B cell (primary cell): ENCODE results near the gene FBP1. TPM values are rescaled to one million over a fixed set of nuclear protein-coding genes. Genes with fewer than 3 reads are reported as not detected.

ENCODE experiments used
- ATAC-seq: fragments of 200-7000 bp; cut with Tn5 transposase; one replicate; pipeline ENCODE4 v1.10.0; 2021; ENCODE audit warnings: low read depth, mild to moderate bottlenecking, moderate number of reproducible peaks, moderate library complexity
- CTCF ChIA-PET: fragments of 350-600 bp; sonication (Branson Sonifier 250); formaldehyde crosslinking; loops from one replicate; lab custom pipeline; 2021; ENCODE audit warnings: antibody characterized with exemption, inconsistent platforms; lab: Charles Lee
- POLR2A ChIA-PET: fragments of 350-600 bp; sonication (Branson Sonifier 250); formaldehyde crosslinking; loops from one replicate; lab custom pipeline; 2021; ENCODE audit warnings: antibody characterized with exemption; lab: Charles Lee
- DNase-seq: peaks from one replicate; pipeline ENCODE4 v3.0.0; 2013
- H2AFZ ChIP-seq: 2 replicates; pipeline ENCODE4 v1.6.1; 2012; ENCODE audit warnings: mild to moderate bottlenecking, low read depth, low read length; ENCODE audit not compliant: insufficient read depth, poor library complexity, severe bottlenecking
- H3K27ac ChIP-seq, 2 donors: 1 replicate in 1 of 2; 2 replicates in 1 of 2; pipeline ENCODE4 v1.5.1; 2012 to 2013; ENCODE audit warnings: low read length in 2 of 2, mild to moderate bottlenecking in 2 of 2, moderate library complexity in 1 of 2
- H3K27me3 ChIP-seq, 4 experiments: fragments of 200-600 bp in 1 of 4; sonication (generic) in 1 of 4; replicated peaks in 1 of 4; 1 replicate in 2 of 4; 2 replicates in 2 of 4; pipeline versions ENCODE4 v1.6.1 to v1.7.0; 2013 to 2016; ENCODE audit warnings: low read length in 3 of 4, mild to moderate bottlenecking in 2 of 4, mixed read lengths in 1 of 4, moderate library complexity in 1 of 4; ENCODE audit not compliant: insufficient read depth in 4 of 4, control insufficient read depth in 3 of 4; ENCODE audit errors: control extremely low read depth in 1 of 4
- H3K36me3 ChIP-seq, 2 experiments: replicated peaks in 1 of 2; 1 replicate in 1 of 2; 2 replicates in 1 of 2; pipeline versions ENCODE4 v1.6.1 to v1.7.1; 2013; ENCODE audit warnings: low read length in 1 of 2; ENCODE audit not compliant: insufficient read depth in 2 of 2, control insufficient read depth in 1 of 2; ENCODE audit errors: control extremely low read depth in 1 of 2, extremely low read depth in 1 of 2
- H3K4me1 ChIP-seq, 2 donors: fragments of 200-600 bp in 1 of 2; sonication (generic) in 1 of 2; 1 replicate in 1 of 2; 2 replicates in 1 of 2; pipeline versions ENCODE4 v1.5.1 to v1.6.1; 2013 to 2017; ENCODE audit warnings: low read length in 2 of 2; ENCODE audit not compliant: control insufficient read depth in 2 of 2, insufficient read depth in 2 of 2
- H3K4me2 ChIP-seq: replicated peaks from 2 replicates; pipeline ENCODE3; 2012; ENCODE audit warnings: mild to moderate bottlenecking, low read depth, low read length; ENCODE audit not compliant: poor library complexity, severe bottlenecking
- H3K4me3 ChIP-seq, 5 experiments: fragments of 200-600 bp in 1 of 5; sonication (generic) in 1 of 5; 1 replicate in 3 of 5; 2 replicates in 2 of 5; pipeline versions ENCODE4 v1.5.1 to v1.7.0; 2011 to 2016; ENCODE audit warnings: low read length in 4 of 5, mild to moderate bottlenecking in 4 of 5, low read depth in 2 of 5, control low read depth in 1 of 5, moderate library complexity in 1 of 5; ENCODE audit not compliant: insufficient read depth in 1 of 5; ENCODE audit errors: control extremely low read depth in 1 of 5, extremely low read depth in 1 of 5
- H3K79me2 ChIP-seq: fragments of 200-600 bp; sonication (generic); one replicate; pipeline ENCODE4 v1.6.0; 2016; ENCODE audit warnings: low read length; ENCODE audit not compliant: control insufficient read depth, insufficient read depth
- H3K9ac ChIP-seq: fragments of 200-600 bp; sonication (generic); 2 replicates; pipeline ENCODE4 v1.6.1; 2017; ENCODE audit warnings: mild to moderate bottlenecking, low read length, moderate library complexity
- H3K9me3 ChIP-seq, 3 donors: one replicate each; pipeline versions ENCODE4 v1.6.1 to v1.7.1; 2013; ENCODE audit warnings: low read length in 2 of 3; ENCODE audit not compliant: control insufficient read depth in 2 of 3, insufficient read depth in 1 of 3; ENCODE audit errors: control extremely low read depth in 1 of 3
- H4K20me1 ChIP-seq: 2 replicates; pipeline ENCODE4 v1.6.0; 2012; ENCODE audit warnings: mild to moderate bottlenecking, low read length; ENCODE audit not compliant: insufficient read depth, control insufficient read depth, poor library complexity, severe bottlenecking
- H3K27ac Mint-ChIP-seq: one replicate; pipeline ENCODE4 v1.8.0; 2021; ENCODE audit warnings: mixed read lengths
- H3K27me3 Mint-ChIP-seq: one replicate; pipeline ENCODE4 v1.8.0; 2021; ENCODE audit warnings: mixed read lengths
- H3K4me1 Mint-ChIP-seq: one replicate; pipeline ENCODE4 v1.8.0; 2021; ENCODE audit warnings: mixed read lengths
- H3K4me3 Mint-ChIP-seq: one replicate; pipeline ENCODE4 v1.8.0; 2021; ENCODE audit warnings: mixed read lengths
- H3K9me3 Mint-ChIP-seq: one replicate; pipeline ENCODE4 v1.8.0; 2022; ENCODE audit warnings: mixed read lengths; ENCODE audit not compliant: insufficient read depth
- EZH2 ChIP-seq: IDR thresholded peaks from 2 replicates; pipeline ENCODE4 v1.6.1; 2012; ENCODE audit warnings: borderline replicate concordance, low read depth, mild to moderate bottlenecking, moderate library complexity, low read length; ENCODE audit not compliant: insufficient read depth, poor library complexity, severe bottlenecking
- WGBS: methylation state at CpG from one replicate; pipeline ENCODE4 v1.1.5; 2013; ENCODE audit warnings: missing lambda C conversion rate; ENCODE audit not compliant: insufficient coverage; 5-methylcytosine and 5-hydroxymethylcytosine counted together
- intact Hi-C: fragments of 100-400 bp; cut with micrococcal nuclease; formaldehyde crosslinking; loops from one replicate; pipeline ENCODE4 v1.10.0; 2022
- polyA plus RNA-seq: library from polyadenylated mRNA; depleted of rRNA; stranded (reverse); fragments of >200 nt; gene quantifications from 2 replicates; pipeline ENCODE4 v1.2.3, GENCODE V29; 2012
- total RNA-seq, 2 donors: library from RNA; stranded (reverse); fragments of 120-200 nt in 1 of 2; gene quantifications; 1 replicate in 1 of 2; 2 replicates in 1 of 2; pipeline versions ENCODE4 v1.2.3 to v1.2.4, GENCODE V29; 2013 to 2022
- TF ChIP-seq, protein P1 (sequence below): fragments of 200-600 bp; IDR thresholded peaks from one replicate; pipeline ENCODE4 v1.8.0; 2022; ENCODE audit warnings: antibody characterized with exemption, mild to moderate bottlenecking

The FBP1 gene
- total and polyA plus RNA-seq, 2 donors (not counting 1 experiment from before 2014, with no cell fraction given): 2.8 TPM

DNA sequence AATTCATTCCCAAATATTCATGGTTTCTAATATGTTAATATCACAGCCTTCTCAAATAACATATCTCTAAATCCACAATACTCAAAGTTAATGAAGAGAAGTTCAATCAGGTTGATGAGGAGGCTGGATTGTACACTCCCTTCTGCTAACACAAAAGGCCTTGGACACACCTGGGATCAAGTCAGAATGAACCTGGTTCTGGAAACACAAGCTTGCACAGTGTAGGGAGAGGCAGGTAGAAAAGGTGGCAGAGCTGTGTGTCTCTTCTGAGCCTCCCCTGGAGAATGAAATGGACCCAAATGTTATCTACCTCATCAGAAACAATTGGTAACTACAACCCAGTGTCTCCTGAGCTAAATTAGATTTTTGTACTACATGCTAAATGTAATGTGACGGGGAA lies 40.7 kb upstream of the FBP1 start:
- intact Hi-C loops: no loop called here
- WGBS: no CpG with 5 or more reads among the region's 1 CpG
- Histone ChIP-seq H3K4me2 (no peak overlapping the region), H3K4me3 (no peak overlapping the region), H4K20me1 (no peaks in the 10 kb centered on the region), H3K9ac (no peak overlapping the region), H2AFZ (no peak overlapping the region), H3K4me1 (no peaks in the 10 kb centered on the region), H3K9me3 (no peaks in the 10 kb centered on the region), H3K79me2 (no peaks in the 10 kb centered on the region), H3K27me3 (peaks cover 0 to 9% (median 3%) of the 10 kb centered on the region in 4 experiments), H3K36me3 (no peaks in the 10 kb centered on the region), H3K27ac (no peak overlapping the region)
- ATAC-seq (no peak), DNase-seq (no peak)
- ChIA-PET CTCF (interaction anchor here (0.7 to 10.4 kb wide), 17 partner anchors 11 to 1636 kb away, joined by 3 to 314 read pairs (median 10); no protein-coding TSS in a partner anchor), POLR2A (no interaction called here)
- no peak overlapping the region for H3K4me3 Mint-ChIP-seq
- peaks cover 17% of the 10 kb centered on the region for H3K27me3 Mint-ChIP-seq
- TF ChIP-seq, protein P1, sequence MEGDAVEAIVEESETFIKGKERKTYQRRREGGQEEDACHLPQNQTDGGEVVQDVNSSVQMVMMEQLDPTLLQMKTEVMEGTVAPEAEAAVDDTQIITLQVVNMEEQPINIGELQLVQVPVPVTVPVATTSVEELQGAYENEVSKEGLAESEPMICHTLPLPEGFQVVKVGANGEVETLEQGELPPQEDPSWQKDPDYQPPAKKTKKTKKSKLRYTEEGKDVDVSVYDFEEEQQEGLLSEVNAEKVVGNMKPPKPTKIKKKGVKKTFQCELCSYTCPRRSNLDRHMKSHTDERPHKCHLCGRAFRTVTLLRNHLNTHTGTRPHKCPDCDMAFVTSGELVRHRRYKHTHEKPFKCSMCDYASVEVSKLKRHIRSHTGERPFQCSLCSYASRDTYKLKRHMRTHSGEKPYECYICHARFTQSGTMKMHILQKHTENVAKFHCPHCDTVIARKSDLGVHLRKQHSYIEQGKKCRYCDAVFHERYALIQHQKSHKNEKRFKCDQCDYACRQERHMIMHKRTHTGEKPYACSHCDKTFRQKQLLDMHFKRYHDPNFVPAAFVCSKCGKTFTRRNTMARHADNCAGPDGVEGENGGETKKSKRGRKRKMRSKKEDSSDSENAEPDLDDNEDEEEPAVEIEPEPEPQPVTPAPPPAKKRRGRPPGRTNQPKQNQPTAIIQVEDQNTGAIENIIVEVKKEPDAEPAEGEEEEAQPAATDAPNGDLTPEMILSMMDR: no peak
- no peak for TF ChIP-seq EZH2
- no peak overlapping the region for H3K27ac Mint-ChIP-seq
- no peaks in the 10 kb centered on the region for H3K4me1 Mint-ChIP-seq
- no peaks in the 10 kb centered on the region for H3K9me3 Mint-ChIP-seq

DNA sequence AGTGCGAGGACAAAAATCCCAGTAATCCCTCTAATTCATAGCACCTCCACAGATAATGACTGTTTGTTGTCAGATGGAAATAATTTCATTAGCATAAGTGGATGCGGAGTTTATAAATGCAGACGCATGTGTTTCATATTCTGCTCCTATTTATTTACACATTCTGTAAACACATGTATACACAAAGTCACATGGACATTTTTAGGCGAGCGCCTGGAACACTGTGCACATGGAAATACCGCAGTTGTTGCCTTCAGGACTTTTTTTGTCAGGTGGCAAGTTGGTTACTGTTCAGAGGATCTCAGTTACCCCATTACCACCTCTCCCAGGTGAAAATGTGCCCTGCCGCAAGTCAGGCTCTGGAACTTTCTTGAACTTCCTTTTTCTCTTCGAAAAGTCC lies 40.3 kb upstream of the FBP1 start:
- no peak overlapping the region for H3K4me3 Mint-ChIP-seq
- H3K9ac ChIP-seq: no peak overlapping the region
- no peaks in the 10 kb centered on the region for H3K9me3 Mint-ChIP-seq
- H3K27me3 Mint-ChIP-seq: peaks cover 14% of the 10 kb centered on the region
- no peak overlapping the region for H3K27ac Mint-ChIP-seq
- no peak overlapping the region for H3K4me2 ChIP-seq
- no CpG with 5 or more reads among the region's 8 CpGs for WGBS
- no peaks in the 10 kb centered on the region for H4K20me1 ChIP-seq
- ChIA-PET POLR2A (no interaction called here), CTCF (interaction anchor here (1.0 to 10.4 kb wide), 10 partner anchors 11 to 1538 kb away, joined by 3 to 314 read pairs (median 22); no protein-coding TSS in a partner anchor)
- no peak overlapping the region for H3K27ac ChIP-seq
- no peaks in the 10 kb centered on the region for H3K36me3 ChIP-seq
- intact Hi-C loops: no loop called here
- H3K4me1 Mint-ChIP-seq: no peaks in the 10 kb centered on the region
- H3K79me2 ChIP-seq: no peaks in the 10 kb centered on the region
- H3K9me3 ChIP-seq: no peaks in the 10 kb centered on the region
- H2AFZ ChIP-seq: no peak overlapping the region
- no peak overlapping the region for H3K4me3 ChIP-seq
- no peaks in the 10 kb centered on the region for H3K4me1 ChIP-seq
- peaks cover 0 to 9% (median 3%) of the 10 kb centered on the region in 4 experiments for H3K27me3 ChIP-seq
- ATAC-seq (no peak), DNase-seq (no peak)
- TF ChIP-seq EZH2: no peak
- TF ChIP-seq, protein P1: no peak
